ENCODE results near the gene STK10. TPM values are rescaled to one million over a fixed set of nuclear protein-coding genes. Genes with fewer than 3 reads are reported as not detected.

STK10 gene
- total RNA-seq, 1 experiment from 2014 or later = 22.9 TPM

DNA sequence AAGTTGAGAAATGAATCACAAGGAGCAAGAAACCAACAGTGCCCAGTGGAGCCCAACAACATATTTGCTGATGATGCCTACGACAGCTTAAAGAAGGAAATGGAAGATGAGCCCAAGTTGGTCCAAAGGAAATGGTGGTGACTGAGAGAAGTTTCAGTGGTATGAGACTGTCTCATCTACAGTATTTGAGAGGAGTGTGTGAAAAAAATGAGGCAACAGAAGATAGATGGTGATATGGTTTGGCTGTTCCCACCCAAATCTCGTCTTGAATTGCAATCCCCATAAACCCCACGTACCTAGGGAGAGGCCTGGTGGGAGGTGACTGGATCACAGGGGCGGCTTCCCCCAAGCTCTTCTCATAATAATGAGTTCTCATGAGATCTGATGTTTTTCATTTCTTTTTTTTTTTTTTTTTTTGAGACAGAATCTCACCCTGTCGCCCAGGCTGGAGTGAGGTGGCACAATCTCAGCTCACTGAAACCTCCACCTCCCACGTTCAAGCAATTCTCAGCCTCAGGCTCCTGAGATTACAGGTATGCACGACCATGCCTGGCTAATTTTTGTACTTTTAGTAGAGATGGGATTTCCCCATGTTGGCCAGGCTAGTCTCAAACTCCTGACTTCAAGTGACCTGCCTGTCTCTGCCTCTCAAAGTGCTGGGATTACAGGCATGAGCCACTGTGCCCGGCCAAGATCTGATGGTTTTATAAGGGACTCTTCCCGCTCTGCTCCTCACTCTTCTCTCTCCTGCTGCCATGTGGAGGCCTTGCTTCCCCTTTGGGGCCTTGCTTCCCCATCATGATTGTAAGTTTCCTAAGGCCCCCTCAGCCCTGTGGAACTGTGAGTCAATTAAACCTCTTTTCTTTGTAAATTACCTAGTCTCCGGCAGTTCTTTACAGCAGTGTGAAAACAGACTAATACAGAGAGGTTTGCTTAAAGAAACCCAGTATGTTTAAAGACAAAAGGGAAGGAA is 36.2 kb upstream of the STK10 start:
- no peaks in the 10 kb centered on the region; the same call in 1 of the 2 replicates for H4K20me1 ChIP-seq (ENCODE audit: insufficient read depth)

GRCh38 chr5:172219296-172219695 is 31.3 kb upstream of the STK10 start:
- BruUV-seq (replicated peaks) = no TSS peak
- Histone ChIP-seq H3K9ac (ENCODE audit: low read length) (no peak overlapping the region), H3K27me3 (ENCODE audit: insufficient read depth, low read length) (no peaks in the 10 kb centered on the region), H3K79me2 (ENCODE audit: insufficient read depth, low read length) (no peaks in the 10 kb centered on the region), H3K4me1 (ENCODE audit: control insufficient read depth in 1 of 2, insufficient read depth in 2 of 2, low read length in 2 of 2) (0 out of 4 replicates have a peak, but pooled peaks cover 0 to 7% of the 10 kb centered on the region in 2 experiments), H3K4me3 (replicated peaks in 1 of 2; ENCODE audit: low read depth in 1 of 2, low read length in 2 of 2) (no peak overlapping the region), H3K4me2 (ENCODE audit: low read length) (no peak overlapping the region), H3K27ac (ENCODE audit: low read depth, low read length) (no peak overlapping the region), H4K20me1 (ENCODE audit: insufficient read depth) (no peaks in the 10 kb centered on the region; the same call in 1 of the 2 replicates), H3K36me3 (ENCODE audit: control insufficient read depth in 1 of 2, insufficient read depth in 2 of 2, low read length in 2 of 2) (0 out of 4 replicates have a peak, but pooled peaks cover 0 to 3% of the 10 kb centered on the region in 2 experiments), H2AFZ (ENCODE audit: low read depth, low read length, poor library complexity, severe bottlenecking) (no peak overlapping the region), H3K9me3 (ENCODE audit: control insufficient read depth in 1 of 2, insufficient read depth in 1 of 2, low read depth in 1 of 2, low read length in 2 of 2) (no peaks in the 10 kb centered on the region), H3K9me2 (ENCODE audit: insufficient read depth) (no peaks in the 10 kb centered on the region)
- RAD21 ChIA-PET (ENCODE audit: low non-redundant PET in 1 of 2, low total read pairs in 2 of 2, uncharacterized antibody in 2 of 2, unreplicated experiment in 2 of 2) = interaction anchor here in 1 of 2 experiments (0.7 kb wide), 1 partner anchor 15 kb away, joined by 3 read pairs; no protein-coding TSS in a partner anchor
- CTCF ChIA-PET = no interaction called here
- intact Hi-C loops (cut with micrococcal nuclease) = no loop called here
- ATAC-seq (no peak), DNase-seq (ENCODE audit: low read depth, low spot score) (no peak)
- POLR2A ChIA-PET = no interaction called here
- no peak for TF ChIP-seq SIN3A (IDR thresholded peaks at IDR 0.05; ENCODE audit: low read depth)
- TF ChIP-seq EGR1 (IDR thresholded peaks at IDR 0.05; ENCODE audit: low read depth) = no peak
- no peak for TF ChIP-seq EZH2phosphoT487 (IDR thresholded peaks at IDR 0.05; ENCODE audit: borderline replicate concordance)
- no peak for TF ChIP-seq TCF7L2 (IDR thresholded peaks at IDR 0.05; ENCODE audit: borderline replicate concordance, extremely low read depth, insufficient read depth, insufficient read length)
- TF ChIP-seq, protein P1, sequence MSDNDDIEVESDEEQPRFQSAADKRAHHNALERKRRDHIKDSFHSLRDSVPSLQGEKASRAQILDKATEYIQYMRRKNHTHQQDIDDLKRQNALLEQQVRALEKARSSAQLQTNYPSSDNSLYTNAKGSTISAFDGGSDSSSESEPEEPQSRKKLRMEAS (IDR thresholded peaks at IDR 0.05) = no peak
- no peak for TF ChIP-seq RAD21 (IDR thresholded peaks at IDR 0.05; ENCODE audit: low read depth)
- no peak for TF ChIP-seq EZH2 (IDR thresholded peaks at IDR 0.05)
- TF ChIP-seq JUND (IDR thresholded peaks at IDR 0.05) = no peak
- no peak for TF ChIP-seq ZFX (IDR thresholded peaks at IDR 0.05)
- TF ChIP-seq, protein P2, sequence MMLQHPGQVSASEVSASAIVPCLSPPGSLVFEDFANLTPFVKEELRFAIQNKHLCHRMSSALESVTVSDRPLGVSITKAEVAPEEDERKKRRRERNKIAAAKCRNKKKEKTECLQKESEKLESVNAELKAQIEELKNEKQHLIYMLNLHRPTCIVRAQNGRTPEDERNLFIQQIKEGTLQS (IDR thresholded peaks at IDR 0.05) = no peak
- no peak for TF ChIP-seq POLR2AphosphoS5 (IDR thresholded peaks at IDR 0.05; ENCODE audit: low read depth, low read length)
- TF ChIP-seq CBX3 (IDR thresholded peaks at IDR 0.05; ENCODE audit: low read depth) = no peak
- TF ChIP-seq ELF1 (IDR thresholded peaks at IDR 0.05; ENCODE audit: borderline replicate concordance, low read depth) = no peak

More for the DNA sequence above, 36.2 kb upstream of the STK10 start:
- BruUV-seq (replicated peaks) = no TSS peak
- no peak overlapping the region for H3K27ac ChIP-seq (ENCODE audit: low read depth, low read length)
- no peak overlapping the region for H3K4me2 ChIP-seq (ENCODE audit: low read length)
- TF ChIP-seq POLR2AphosphoS5 (IDR thresholded peaks at IDR 0.05; ENCODE audit: low read depth, low read length) (no peak), EZH2 (IDR thresholded peaks at IDR 0.05) (no peak)
- TF ChIP-seq, protein P3, sequence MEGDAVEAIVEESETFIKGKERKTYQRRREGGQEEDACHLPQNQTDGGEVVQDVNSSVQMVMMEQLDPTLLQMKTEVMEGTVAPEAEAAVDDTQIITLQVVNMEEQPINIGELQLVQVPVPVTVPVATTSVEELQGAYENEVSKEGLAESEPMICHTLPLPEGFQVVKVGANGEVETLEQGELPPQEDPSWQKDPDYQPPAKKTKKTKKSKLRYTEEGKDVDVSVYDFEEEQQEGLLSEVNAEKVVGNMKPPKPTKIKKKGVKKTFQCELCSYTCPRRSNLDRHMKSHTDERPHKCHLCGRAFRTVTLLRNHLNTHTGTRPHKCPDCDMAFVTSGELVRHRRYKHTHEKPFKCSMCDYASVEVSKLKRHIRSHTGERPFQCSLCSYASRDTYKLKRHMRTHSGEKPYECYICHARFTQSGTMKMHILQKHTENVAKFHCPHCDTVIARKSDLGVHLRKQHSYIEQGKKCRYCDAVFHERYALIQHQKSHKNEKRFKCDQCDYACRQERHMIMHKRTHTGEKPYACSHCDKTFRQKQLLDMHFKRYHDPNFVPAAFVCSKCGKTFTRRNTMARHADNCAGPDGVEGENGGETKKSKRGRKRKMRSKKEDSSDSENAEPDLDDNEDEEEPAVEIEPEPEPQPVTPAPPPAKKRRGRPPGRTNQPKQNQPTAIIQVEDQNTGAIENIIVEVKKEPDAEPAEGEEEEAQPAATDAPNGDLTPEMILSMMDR (IDR thresholded peaks at IDR 0.05 in 2 of 3, conservative IDR thresholded peaks at IDR 0.05 in 1 of 3; ENCODE audit: borderline replicate concordance in 1 of 3, insufficient read depth in 1 of 3, low read depth in 2 of 3, low read length in 2 of 3) = no peak
- no peak overlapping the region for H3K9ac ChIP-seq (ENCODE audit: low read length)
- intact Hi-C loops (cut with micrococcal nuclease) = no loop called here
- no peaks in the 10 kb centered on the region for H3K4me1 ChIP-seq (ENCODE audit: control insufficient read depth in 1 of 2, insufficient read depth in 2 of 2, low read length in 2 of 2)
- H3K9me2 ChIP-seq (ENCODE audit: insufficient read depth) = no peaks in the 10 kb centered on the region
- H3K27me3 ChIP-seq (ENCODE audit: insufficient read depth, low read length) = no peaks in the 10 kb centered on the region
- ChIA-PET POLR2A (no interaction called here), CTCF (no interaction called here), RAD21 (ENCODE audit: low non-redundant PET in 1 of 2, low total read pairs in 2 of 2, uncharacterized antibody in 2 of 2, unreplicated experiment in 2 of 2) (no interaction called here)
- no peak overlapping the region for H2AFZ ChIP-seq (ENCODE audit: low read depth, low read length, poor library complexity, severe bottlenecking)
- ATAC-seq = no peak
- no peaks in the 10 kb centered on the region for H3K9me3 ChIP-seq (ENCODE audit: control insufficient read depth in 1 of 2, insufficient read depth in 1 of 2, low read depth in 1 of 2, low read length in 2 of 2)
- no peaks in the 10 kb centered on the region for H3K79me2 ChIP-seq (ENCODE audit: insufficient read depth, low read length)
- no peak overlapping the region for H3K4me3 ChIP-seq (replicated peaks in 1 of 2; ENCODE audit: low read depth in 1 of 2, low read length in 2 of 2)
- peaks cover 0 to 9% of the 10 kb centered on the region in 2 experiments; a peak in 1 of 4 replicates for H3K36me3 ChIP-seq (ENCODE audit: control insufficient read depth in 1 of 2, insufficient read depth in 2 of 2, low read length in 2 of 2)
- no peak for DNase-seq (ENCODE audit: low read depth, low spot score)
